Sigmoid colon (tissue), 7 donors: ENCODE data around the gene OR2AT4. TPM values are rescaled to one million over a fixed set of nuclear protein-coding genes. Genes with fewer than 3 reads are reported as not detected.

Experiments used
- DNase-seq: peaks from one replicate; pipeline ENCODE4 v3.0.0-alpha.2; 2019
- H3K27ac ChIP-seq, 4 donors: fragments of 200-600 bp; sonication (generic); one replicate each; pipeline ENCODE4 v1.5.1; 2016 to 2019; ENCODE audit warnings: mild to moderate bottlenecking in 1 of 4
- H3K27me3 ChIP-seq, 3 donors: fragments of 200-600 bp; sonication (generic); one replicate each; pipeline ENCODE4 v1.5.1; 2019; ENCODE audit warnings: mild to moderate bottlenecking in 1 of 3
- H3K36me3 ChIP-seq, 4 donors: fragments of 200-600 bp; sonication (generic); one replicate each; pipeline ENCODE4 v1.5.1; 2016 to 2019
- H3K4me1 ChIP-seq, 4 donors: fragments of 200-600 bp; sonication (generic); one replicate each; pipeline ENCODE4 v1.5.1; 2017 to 2019
- H3K4me3 ChIP-seq, 4 donors: fragments of 200-600 bp; sonication (generic); one replicate each; pipeline ENCODE4 v1.5.1; 2017 to 2019; ENCODE audit warnings: mild to moderate bottlenecking in 2 of 4, moderate library complexity in 1 of 4
- H3K9me3 ChIP-seq, 4 donors: fragments of 200-600 bp in 3 of 4; sonication (generic) in 3 of 4; one replicate each; pipeline versions ENCODE4 v1.5.1 to v1.6.1; 2013 to 2019
- EP300 ChIP-seq, 4 donors: sonication (generic); formaldehyde crosslinking; IDR thresholded peaks; one replicate each; pipeline ENCODE4 v1.6.1; 2017; ENCODE audit warnings: antibody characterized with exemption in 4 of 4
- POLR2A ChIP-seq, 2 donors: fragments of 450-650 bp; IDR thresholded peaks; one replicate each; pipeline ENCODE4 v1.6.1; 2016; ENCODE audit warnings: antibody characterized with exemption in 2 of 2, mild to moderate bottlenecking in 2 of 2, moderate library complexity in 2 of 2
- POLR2AphosphoS5 ChIP-seq, 4 donors: sonication (generic); formaldehyde crosslinking; IDR thresholded peaks; one replicate each; pipeline ENCODE4 v1.6.1; 2017; ENCODE audit warnings: antibody characterized with exemption in 4 of 4
- WGBS, 2 donors: extraction: QIAGEN DNeasy Blood & Tissue Kit; methylation state at CpG; one replicate each; pipeline ENCODE4 v1.1.7; 2013; 5-methylcytosine and 5-hydroxymethylcytosine counted together
- intact Hi-C: fragments of 100-400 bp; cut with DNase I; formaldehyde crosslinking; loops from one replicate; pipeline ENCODE4 v1.15.1; 2023
- polyA plus RNA-seq, 3 donors: library from polyadenylated mRNA; stranded (reverse); fragments of 200-250 nt; gene quantifications; one replicate each; pipeline ENCODE4 v1.2.3, GENCODE V29; 2013
- total RNA-seq, 4 donors: library from RNA; depleted of rRNA; stranded (reverse); fragments of >200 nt; gene quantifications; one replicate each; pipeline ENCODE4 v1.1.0, GENCODE V29; 2016
- TF ChIP-seq, protein P1 (sequence below), 4 experiments: fragments of 450-650 bp in 3 of 4; fragments of 200-600 bp in 1 of 4; IDR thresholded peaks; one replicate each; pipeline ENCODE4 v1.5.1; 2016 to 2019; ENCODE audit warnings: antibody characterized with exemption in 4 of 4, mild to moderate bottlenecking in 3 of 4, moderate library complexity in 2 of 4
- donor health status: healthy with polysubstance abuse.
- donor health status: Bipolar disorder and iron deficiency.
- donor health status: healthy.

OR2AT4 gene
- total and polyA plus RNA-seq, 7 donors, result not detected

DNA sequence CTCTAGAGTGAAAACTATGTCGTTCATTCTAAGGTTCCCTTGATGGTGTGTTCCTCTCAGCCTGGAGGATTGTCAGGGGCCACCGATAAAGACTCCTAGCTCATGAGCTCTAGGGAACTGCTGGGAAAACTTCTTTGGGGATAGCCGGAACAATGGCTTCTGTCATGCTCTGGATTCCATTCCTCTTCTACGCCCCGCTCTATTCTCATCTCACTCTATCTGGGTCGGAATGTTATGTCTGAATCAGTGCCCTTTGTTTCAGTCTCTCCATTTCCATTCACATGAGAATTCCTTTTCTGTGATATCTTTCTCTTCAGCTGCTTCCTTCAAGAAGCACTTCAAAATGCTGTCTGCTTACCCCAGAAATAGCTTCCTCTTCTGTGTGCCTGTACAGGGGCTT, 37.3 kb upstream of the OR2AT4 start:
- intact Hi-C loops, result no loop called here
- Histone ChIP-seq H3K27me3 (peaks cover 0 to 6% (median 0%) of the 10 kb centered on the region in 3 donors), H3K27ac (no peak overlapping the region), H3K9me3 (no peaks in the 10 kb centered on the region), H3K36me3 (no peaks in the 10 kb centered on the region), H3K4me3 (no peak overlapping the region), H3K4me1 (no peaks in the 10 kb centered on the region)
- no peak for DNase-seq
- TF ChIP-seq POLR2AphosphoS5 (IDR thresholded peaks at IDR 0.05), result no peak
- TF ChIP-seq EP300 (IDR thresholded peaks at IDR 0.05), result no peak
- TF ChIP-seq, protein P1, sequence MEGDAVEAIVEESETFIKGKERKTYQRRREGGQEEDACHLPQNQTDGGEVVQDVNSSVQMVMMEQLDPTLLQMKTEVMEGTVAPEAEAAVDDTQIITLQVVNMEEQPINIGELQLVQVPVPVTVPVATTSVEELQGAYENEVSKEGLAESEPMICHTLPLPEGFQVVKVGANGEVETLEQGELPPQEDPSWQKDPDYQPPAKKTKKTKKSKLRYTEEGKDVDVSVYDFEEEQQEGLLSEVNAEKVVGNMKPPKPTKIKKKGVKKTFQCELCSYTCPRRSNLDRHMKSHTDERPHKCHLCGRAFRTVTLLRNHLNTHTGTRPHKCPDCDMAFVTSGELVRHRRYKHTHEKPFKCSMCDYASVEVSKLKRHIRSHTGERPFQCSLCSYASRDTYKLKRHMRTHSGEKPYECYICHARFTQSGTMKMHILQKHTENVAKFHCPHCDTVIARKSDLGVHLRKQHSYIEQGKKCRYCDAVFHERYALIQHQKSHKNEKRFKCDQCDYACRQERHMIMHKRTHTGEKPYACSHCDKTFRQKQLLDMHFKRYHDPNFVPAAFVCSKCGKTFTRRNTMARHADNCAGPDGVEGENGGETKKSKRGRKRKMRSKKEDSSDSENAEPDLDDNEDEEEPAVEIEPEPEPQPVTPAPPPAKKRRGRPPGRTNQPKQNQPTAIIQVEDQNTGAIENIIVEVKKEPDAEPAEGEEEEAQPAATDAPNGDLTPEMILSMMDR (IDR thresholded peaks at IDR 0.05), result no peak
- no peak for TF ChIP-seq POLR2A (IDR thresholded peaks at IDR 0.05)
- 76 to 77% methylated on average over 6 of the region's 6 CpGs for WGBS, 2 donors

DNA sequence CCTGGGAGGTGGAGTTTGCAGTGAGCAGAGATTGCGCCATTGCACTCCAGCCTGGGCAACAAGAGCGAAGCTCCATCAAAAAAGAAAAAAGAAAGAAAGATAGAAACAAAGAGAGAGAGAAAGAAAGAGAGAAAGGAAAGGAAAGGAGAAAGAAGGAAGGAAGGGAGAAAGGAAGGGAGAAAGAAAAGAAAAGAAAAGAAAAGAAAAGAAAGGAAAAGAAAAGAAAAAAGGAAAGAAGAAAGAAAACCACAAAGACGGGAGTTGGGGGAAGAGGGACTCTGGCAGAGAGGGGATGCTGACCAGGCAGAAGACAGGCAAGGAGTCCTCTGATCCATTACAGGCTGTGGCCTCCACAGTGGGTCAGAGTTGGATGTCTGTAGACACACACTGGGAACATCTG, 35.4 kb upstream of the OR2AT4 start:
- peaks cover 0 to 6% (median 0%) of the 10 kb centered on the region in 3 donors for H3K27me3 ChIP-seq
- no peak overlapping the region for H3K4me3 ChIP-seq
- no peaks in the 10 kb centered on the region for H3K4me1 ChIP-seq
- H3K36me3 ChIP-seq, result no peaks in the 10 kb centered on the region
- no peak overlapping the region for H3K27ac ChIP-seq
- DNase-seq, result no peak
- 85 to 89% methylated on average over 3 of the region's 3 CpGs for WGBS, 2 donors
- TF ChIP-seq EP300 (IDR thresholded peaks at IDR 0.05), result no peak
- TF ChIP-seq, protein P1 (IDR thresholded peaks at IDR 0.05), result no peak
- no peak for TF ChIP-seq POLR2A (IDR thresholded peaks at IDR 0.05)
- TF ChIP-seq POLR2AphosphoS5 (IDR thresholded peaks at IDR 0.05), result no peak
- intact Hi-C loops, result no loop called here
- H3K9me3 ChIP-seq, result no peaks in the 10 kb centered on the region

DNA sequence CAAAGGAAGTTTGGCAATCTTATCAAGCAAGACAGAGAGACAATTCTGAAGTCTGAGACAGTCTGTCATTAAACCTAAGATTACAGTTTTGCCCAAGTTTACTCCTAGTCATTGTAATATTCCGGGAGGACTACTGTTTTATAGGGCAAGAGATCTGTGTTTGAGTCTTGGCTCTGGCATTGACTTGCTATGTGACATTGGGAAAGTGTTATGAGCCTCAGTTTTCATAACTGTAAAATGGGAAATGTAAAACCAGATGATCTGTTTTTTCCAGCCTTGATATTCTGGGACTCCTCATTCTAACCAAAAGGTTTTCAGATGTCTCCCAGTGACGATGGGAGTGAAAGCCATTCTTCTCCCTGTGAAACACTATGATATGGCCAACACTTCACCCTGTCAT, 29.9 kb upstream of the OR2AT4 start:
- Histone ChIP-seq H3K9me3 (no peaks in the 10 kb centered on the region), H3K4me3 (no peak overlapping the region), H3K36me3 (no peaks in the 10 kb centered on the region), H3K27ac (no peak overlapping the region), H3K4me1 (no peaks in the 10 kb centered on the region), H3K27me3 (no peaks in the 10 kb centered on the region)
- DNase-seq, result no peak
- TF ChIP-seq POLR2AphosphoS5 (IDR thresholded peaks at IDR 0.05) (no peak), EP300 (IDR thresholded peaks at IDR 0.05) (no peak)
- intact Hi-C loops, result no loop called here
- 52 to 87% methylated on average over 2 of the region's 2 CpGs for WGBS, 2 donors

DNA sequence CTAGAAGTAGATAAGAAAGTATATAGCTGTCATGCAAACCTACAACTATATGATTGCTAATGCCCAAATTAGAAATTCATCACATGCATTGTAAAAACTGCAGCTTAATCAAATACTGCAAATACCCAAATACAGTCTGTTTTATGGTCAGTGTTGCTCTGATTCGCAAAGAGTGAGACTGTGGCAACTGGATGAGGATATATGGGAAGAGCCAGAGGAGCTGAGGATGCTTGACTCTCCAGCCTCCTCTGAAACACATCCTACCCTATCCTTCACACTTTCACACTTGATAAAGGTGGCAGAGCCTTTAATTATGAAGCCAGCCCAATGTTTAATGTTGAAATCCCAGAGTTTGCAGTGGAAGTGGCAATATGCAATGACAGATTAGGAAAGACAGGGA, 21.9 kb upstream of the OR2AT4 start:
- 61 to 69% methylated on average over 1 of the region's 1 CpG for WGBS, 2 donors
- no peak for DNase-seq
- no peak for TF ChIP-seq EP300 (IDR thresholded peaks at IDR 0.05)
- no peak for TF ChIP-seq POLR2A (IDR thresholded peaks at IDR 0.05)
- TF ChIP-seq POLR2AphosphoS5 (IDR thresholded peaks at IDR 0.05), result no peak
- TF ChIP-seq, protein P1 (IDR thresholded peaks at IDR 0.05), result no peak
- H3K27me3 ChIP-seq, result no peaks in the 10 kb centered on the region
- no peaks in the 10 kb centered on the region for H3K9me3 ChIP-seq
- no peak overlapping the region for H3K4me3 ChIP-seq
- H3K4me1 ChIP-seq, result no peaks in the 10 kb centered on the region
- no peak overlapping the region for H3K27ac ChIP-seq
- intact Hi-C loops, result no loop called here
- no peaks in the 10 kb centered on the region for H3K36me3 ChIP-seq

DNA sequence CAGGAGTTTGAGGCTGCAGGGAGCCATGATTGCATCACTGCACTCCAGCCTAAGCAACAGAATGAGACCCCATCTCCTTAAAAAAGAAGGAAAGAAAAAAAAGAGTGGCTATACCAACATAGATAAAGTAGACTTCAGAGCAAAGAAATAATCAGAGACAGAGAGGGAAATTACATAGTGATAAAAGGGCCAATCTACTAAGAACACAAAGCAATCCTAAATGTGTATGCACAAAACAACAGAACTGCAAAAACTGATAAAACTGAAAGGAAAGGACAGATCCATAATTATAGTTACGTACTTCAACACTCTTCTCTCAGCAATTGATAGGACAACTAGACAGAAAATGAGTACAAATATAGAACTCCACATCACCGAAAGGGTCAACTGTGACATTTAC, 17.8 kb upstream of the OR2AT4 start:
- no peaks in the 10 kb centered on the region for H3K4me1 ChIP-seq
- no peaks in the 10 kb centered on the region for H3K27me3 ChIP-seq
- no peak for DNase-seq
- no peak overlapping the region for H3K4me3 ChIP-seq
- H3K9me3 ChIP-seq, result no peaks in the 10 kb centered on the region
- WGBS, 2 donors, result 94 to 100% methylated on average over 2 of the region's 2 CpGs
- no peak overlapping the region for H3K27ac ChIP-seq
- intact Hi-C loops, result no loop called here
- no peak for TF ChIP-seq EP300 (IDR thresholded peaks at IDR 0.05)
- TF ChIP-seq POLR2A (IDR thresholded peaks at IDR 0.05), result no peak
- TF ChIP-seq, protein P1 (IDR thresholded peaks at IDR 0.05), result no peak
- no peak for TF ChIP-seq POLR2AphosphoS5 (IDR thresholded peaks at IDR 0.05)
- H3K36me3 ChIP-seq, result no peaks in the 10 kb centered on the region
